ENCODE data around the gene ST6GALNAC1. TPM values are rescaled to one million over a fixed set of nuclear protein-coding genes. Genes with fewer than 3 reads are reported as not detected.

Gene ST6GALNAC1
- total and polyA plus RNA-seq, 10 of the 15 experiments (the other 5 are each of a cell fraction or from before 2014, with no cell fraction given), result 0.08 TPM; not detected in 9

DNA sequence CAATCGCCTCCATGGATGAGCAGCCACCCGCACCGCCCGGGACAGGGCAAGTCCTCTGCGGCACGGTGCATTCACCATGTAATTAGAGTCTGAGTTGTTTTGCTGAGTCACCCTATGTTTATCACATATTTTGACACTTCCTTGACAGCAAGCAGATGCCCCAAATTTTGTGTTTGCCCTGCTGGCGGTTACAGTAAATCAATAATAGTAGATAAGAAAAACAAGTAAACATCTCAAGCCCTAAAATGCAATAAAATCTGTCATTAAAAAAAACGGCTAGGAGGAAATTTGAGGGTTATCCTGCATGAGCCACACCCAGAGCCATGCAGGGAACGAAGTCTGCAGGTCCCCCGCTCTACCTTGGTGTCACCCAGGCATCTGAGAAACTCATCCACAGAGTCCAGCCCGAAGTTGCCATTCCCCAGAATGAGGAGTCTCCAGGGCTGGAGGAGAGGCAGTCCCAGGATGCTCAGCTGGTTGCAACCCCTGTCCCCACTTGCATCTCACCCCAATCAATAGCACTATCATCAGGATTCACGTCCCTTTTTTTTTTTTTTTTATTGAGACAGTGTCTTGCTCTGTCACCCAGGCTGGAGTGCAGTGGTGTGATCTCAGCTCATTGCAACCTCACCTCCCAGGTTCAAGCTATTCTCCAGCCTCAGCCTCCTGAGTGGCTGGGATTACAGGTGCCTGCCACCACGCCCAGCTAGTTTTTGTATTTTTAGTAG, 16.5 kb upstream of the ST6GALNAC1 start:
- Histone ChIP-seq H4K20me1 (ENCODE audit: control insufficient read depth, insufficient read depth) (no peaks in the 10 kb centered on the region), H3K4me3 (no peak overlapping the region), H3K27me3 (replicated peaks in 1 of 2; ENCODE audit: control insufficient read depth in 2 of 2, insufficient read depth in 2 of 2, low read length in 1 of 2) (no peaks in the 10 kb centered on the region), H3K36me3 (ENCODE audit: control insufficient read depth in 2 of 2, insufficient read depth in 2 of 2, low read length in 1 of 2) (no peaks in the 10 kb centered on the region), H3K9me3 (replicated peaks; ENCODE audit: control insufficient read depth, insufficient read depth, low read length) (no peaks in the 10 kb centered on the region), H3K4me1 (ENCODE audit: control insufficient read depth, insufficient read depth, low read length) (peaks cover 3% of the 10 kb centered on the region; the same call in 1 of the 2 replicates), H3K79me2 (ENCODE audit: control insufficient read depth, insufficient read depth, low read length) (no peaks in the 10 kb centered on the region), H3K9ac (ENCODE audit: control insufficient read depth, insufficient read depth, low read length) (no peak overlapping the region), H3K4me2 (ENCODE audit: control insufficient read depth, insufficient read depth) (no peak overlapping the region), H2AFZ (ENCODE audit: control insufficient read depth, low read depth, low read length) (peak overlapping the region; percentile 29; the same call in 1 of the 2 replicates), H3K27ac (ENCODE audit: control insufficient read depth, insufficient read depth) (no peak overlapping the region)
- intact Hi-C loops (cut with micrococcal nuclease; ENCODE audit: unreplicated experiment), result no loop called here
- RAD21 ChIA-PET (ENCODE audit: unreplicated experiment), result no interaction called here
- TF ChIP-seq PAX5 (IDR thresholded peaks at IDR 0.05; ENCODE audit: borderline replicate concordance, low read depth, low read length) (no peak), NKRF (conservative IDR thresholded peaks at IDR 0.05) (no peak), E2F4 (IDR thresholded peaks at IDR 0.05; ENCODE audit: low read depth, low read length) (no peak), POU2F2 (IDR thresholded peaks at IDR 0.05; ENCODE audit: borderline replicate concordance, low read depth, low read length) (no peak), NFXL1 (IDR thresholded peaks at IDR 0.05; ENCODE audit: borderline replicate concordance) (no peak), EED (IDR thresholded peaks at IDR 0.05; ENCODE audit: low read depth) (no peak), BMI1 (IDR thresholded peaks at IDR 0.05; ENCODE audit: borderline replicate concordance) (no peak), BCL11A (IDR thresholded peaks at IDR 0.05; ENCODE audit: low read depth, low read length) (no peak)
- TF ChIP-seq, protein P1, sequence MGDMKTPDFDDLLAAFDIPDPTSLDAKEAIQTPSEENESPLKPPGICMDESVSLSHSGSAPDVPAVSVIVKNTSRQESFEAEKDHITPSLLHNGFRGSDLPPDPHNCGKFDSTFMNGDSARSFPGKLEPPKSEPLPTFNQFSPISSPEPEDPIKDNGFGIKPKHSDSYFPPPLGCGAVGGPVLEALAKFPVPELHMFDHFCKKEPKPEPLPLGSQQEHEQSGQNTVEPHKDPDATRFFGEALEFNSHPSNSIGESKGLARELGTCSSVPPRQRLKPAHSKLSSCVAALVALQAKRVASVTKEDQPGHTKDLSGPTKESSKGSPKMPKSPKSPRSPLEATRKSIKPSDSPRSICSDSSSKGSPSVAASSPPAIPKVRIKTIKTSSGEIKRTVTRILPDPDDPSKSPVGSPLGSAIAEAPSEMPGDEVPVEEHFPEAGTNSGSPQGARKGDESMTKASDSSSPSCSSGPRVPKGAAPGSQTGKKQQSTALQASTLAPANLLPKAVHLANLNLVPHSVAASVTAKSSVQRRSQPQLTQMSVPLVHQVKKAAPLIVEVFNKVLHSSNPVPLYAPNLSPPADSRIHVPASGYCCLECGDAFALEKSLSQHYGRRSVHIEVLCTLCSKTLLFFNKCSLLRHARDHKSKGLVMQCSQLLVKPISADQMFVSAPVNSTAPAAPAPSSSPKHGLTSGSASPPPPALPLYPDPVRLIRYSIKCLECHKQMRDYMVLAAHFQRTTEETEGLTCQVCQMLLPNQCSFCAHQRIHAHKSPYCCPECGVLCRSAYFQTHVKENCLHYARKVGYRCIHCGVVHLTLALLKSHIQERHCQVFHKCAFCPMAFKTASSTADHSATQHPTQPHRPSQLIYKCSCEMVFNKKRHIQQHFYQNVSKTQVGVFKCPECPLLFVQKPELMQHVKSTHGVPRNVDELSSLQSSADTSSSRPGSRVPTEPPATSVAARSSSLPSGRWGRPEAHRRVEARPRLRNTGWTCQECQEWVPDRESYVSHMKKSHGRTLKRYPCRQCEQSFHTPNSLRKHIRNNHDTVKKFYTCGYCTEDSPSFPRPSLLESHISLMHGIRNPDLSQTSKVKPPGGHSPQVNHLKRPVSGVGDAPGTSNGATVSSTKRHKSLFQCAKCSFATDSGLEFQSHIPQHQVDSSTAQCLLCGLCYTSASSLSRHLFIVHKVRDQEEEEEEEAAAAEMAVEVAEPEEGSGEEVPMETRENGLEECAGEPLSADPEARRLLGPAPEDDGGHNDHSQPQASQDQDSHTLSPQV (IDR thresholded peaks at IDR 0.05), result no peak
- POLR2A ChIA-PET, result no interaction called here
- SMC1A ChIA-PET (ENCODE audit: uncharacterized antibody, unreplicated experiment), result no interaction called here
- CTCF ChIA-PET, result no interaction called here
- DNase-seq (ENCODE audit: low read depth, low spot score) (no peak), FAIRE-seq (no peak), ATAC-seq (no peak)
- no TSS peak for BruUV-seq (replicated peaks)
- in situ Hi-C loops (cut with MboI), result no loop called here
- 27% methylated on average over 13 of the region's 13 CpGs for WGBS (ENCODE audit: insufficient coverage, insufficient replicate concordance, low lambda C conversion rate, missing lambda C conversion rate)
